ENCODE results near the gene RPP40. TPM values are rescaled to one million over a fixed set of nuclear protein-coding genes. Genes with fewer than 3 reads are reported as not detected.

The RPP40 gene
- total RNA-seq, 1 donor from 2014 or later = 23.2 TPM

GRCh38 chr6:4997862-4998261 lies 6.0 kb downstream of the RPP40 start:
- Mint-ChIP-seq H3K9me3 (no peaks in the 10 kb centered on the region), H3K27ac (peak overlapping the region; percentile 17), H3K27me3 (ENCODE audit: insufficient read depth, low read depth) (peaks cover under 1% of the 10 kb centered on the region), H3K4me3 (no peak overlapping the region), H3K4me1 (no peaks in the 10 kb centered on the region), H3K36me3 (peaks cover 16% of the 10 kb centered on the region)
- Histone ChIP-seq H3K4me2 (no peak overlapping the region), H3K79me2 (ENCODE audit: low read depth) (no peaks in the 10 kb centered on the region), H3K27me3 (no peaks in the 10 kb centered on the region), H3K36me3 (no peaks in the 10 kb centered on the region), H3K4me3 (no peak overlapping the region), H2AFZ (replicated peaks) (no peak overlapping the region), H3K27ac (no peak overlapping the region), H3K9ac (no peak overlapping the region), H3K4me1 (peaks cover 14% of the 10 kb centered on the region), H4K20me1 (ENCODE audit: low read depth) (no peaks in the 10 kb centered on the region), H3F3A (ENCODE audit: low read depth) (no peaks in the 10 kb centered on the region), H3K9me3 (ENCODE audit: low read depth) (no peaks in the 10 kb centered on the region)
- no peak for DNase-seq (ENCODE audit: low spot score)
- TF ChIP-seq, protein P1, sequence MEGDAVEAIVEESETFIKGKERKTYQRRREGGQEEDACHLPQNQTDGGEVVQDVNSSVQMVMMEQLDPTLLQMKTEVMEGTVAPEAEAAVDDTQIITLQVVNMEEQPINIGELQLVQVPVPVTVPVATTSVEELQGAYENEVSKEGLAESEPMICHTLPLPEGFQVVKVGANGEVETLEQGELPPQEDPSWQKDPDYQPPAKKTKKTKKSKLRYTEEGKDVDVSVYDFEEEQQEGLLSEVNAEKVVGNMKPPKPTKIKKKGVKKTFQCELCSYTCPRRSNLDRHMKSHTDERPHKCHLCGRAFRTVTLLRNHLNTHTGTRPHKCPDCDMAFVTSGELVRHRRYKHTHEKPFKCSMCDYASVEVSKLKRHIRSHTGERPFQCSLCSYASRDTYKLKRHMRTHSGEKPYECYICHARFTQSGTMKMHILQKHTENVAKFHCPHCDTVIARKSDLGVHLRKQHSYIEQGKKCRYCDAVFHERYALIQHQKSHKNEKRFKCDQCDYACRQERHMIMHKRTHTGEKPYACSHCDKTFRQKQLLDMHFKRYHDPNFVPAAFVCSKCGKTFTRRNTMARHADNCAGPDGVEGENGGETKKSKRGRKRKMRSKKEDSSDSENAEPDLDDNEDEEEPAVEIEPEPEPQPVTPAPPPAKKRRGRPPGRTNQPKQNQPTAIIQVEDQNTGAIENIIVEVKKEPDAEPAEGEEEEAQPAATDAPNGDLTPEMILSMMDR (IDR thresholded peaks at IDR 0.05) = no peak
- TF ChIP-seq EZH2 (IDR thresholded peaks at IDR 0.05) (no peak), EZH2phosphoT487 (IDR thresholded peaks at IDR 0.05) (no peak)

DNA sequence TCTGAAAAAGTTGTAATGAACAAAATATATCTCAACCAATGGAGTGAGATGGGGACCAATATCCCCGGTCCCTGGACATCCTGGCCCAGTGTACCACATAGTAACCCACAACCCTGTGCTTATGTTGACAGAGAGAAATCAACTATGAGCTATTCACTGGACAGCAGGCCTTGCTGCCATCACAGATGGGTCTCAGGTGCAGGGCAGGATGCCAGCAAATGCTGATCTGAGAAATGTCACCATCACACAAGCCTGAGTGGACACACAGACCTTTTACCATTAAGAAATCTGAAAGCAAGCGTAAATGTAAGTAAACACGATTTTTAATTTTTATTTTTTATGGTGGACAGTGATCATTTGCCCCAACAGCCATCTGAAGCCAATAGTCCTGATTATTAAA lies 9.1 kb downstream of the RPP40 start:
- DNase-seq (ENCODE audit: low spot score) = no peak
- H3K9me3 Mint-ChIP-seq = no peaks in the 10 kb centered on the region
- TF ChIP-seq, protein P1 (IDR thresholded peaks at IDR 0.05) = no peak
- no peak for TF ChIP-seq EZH2 (IDR thresholded peaks at IDR 0.05)
- no peak for TF ChIP-seq EZH2phosphoT487 (IDR thresholded peaks at IDR 0.05)

GRCh38 chr6:4987432-4987831 lies 16.4 kb downstream of the RPP40 start:
- Histone ChIP-seq H3K4me1 (no peaks in the 10 kb centered on the region), H3K36me3 (no peaks in the 10 kb centered on the region), H3K4me2 (no peak overlapping the region), H3K79me2 (ENCODE audit: low read depth) (no peaks in the 10 kb centered on the region), H2AFZ (replicated peaks) (no peak overlapping the region), H3K27ac (no peak overlapping the region), H3K9me3 (ENCODE audit: low read depth) (no peaks in the 10 kb centered on the region), H3K4me3 (no peak overlapping the region), H3K27me3 (no peaks in the 10 kb centered on the region), H3K9ac (no peak overlapping the region), H3F3A (ENCODE audit: low read depth) (no peaks in the 10 kb centered on the region), H4K20me1 (ENCODE audit: low read depth) (no peaks in the 10 kb centered on the region)
- Mint-ChIP-seq H3K27me3 (ENCODE audit: insufficient read depth, low read depth) (peaks cover 4% of the 10 kb centered on the region), H3K27ac (no peak overlapping the region), H3K4me1 (no peaks in the 10 kb centered on the region), H3K4me3 (no peak overlapping the region), H3K9me3 (peaks cover 4% of the 10 kb centered on the region), H3K36me3 (peaks cover 4% of the 10 kb centered on the region)
- TF ChIP-seq EZH2 (IDR thresholded peaks at IDR 0.05) (no peak), EZH2phosphoT487 (IDR thresholded peaks at IDR 0.05) (no peak)
- TF ChIP-seq, protein P1 (IDR thresholded peaks at IDR 0.05) = no peak
- DNase-seq (ENCODE audit: low spot score) = no peak

More for the DNA sequence above, 9.1 kb downstream of the RPP40 start:
- no peaks in the 10 kb centered on the region for H3K27me3 Mint-ChIP-seq (ENCODE audit: insufficient read depth, low read depth)
- no peak overlapping the region for H3K27ac ChIP-seq
- H3K4me3 Mint-ChIP-seq = no peak overlapping the region
- H3K27ac Mint-ChIP-seq = no peak overlapping the region
- H3K9me3 ChIP-seq (ENCODE audit: low read depth) = no peaks in the 10 kb centered on the region
- peaks cover 14% of the 10 kb centered on the region for H3K4me1 ChIP-seq
- H3K4me2 ChIP-seq = no peak overlapping the region
- no peaks in the 10 kb centered on the region for H3K4me1 Mint-ChIP-seq
- no peaks in the 10 kb centered on the region for H3K27me3 ChIP-seq
- H3K36me3 Mint-ChIP-seq = peaks cover 8% of the 10 kb centered on the region
- H2AFZ ChIP-seq (replicated peaks) = no peak overlapping the region
- no peak overlapping the region for H3K4me3 ChIP-seq
- no peaks in the 10 kb centered on the region for H4K20me1 ChIP-seq (ENCODE audit: low read depth)
- no peak overlapping the region for H3K9ac ChIP-seq
- H3K79me2 ChIP-seq (ENCODE audit: low read depth) = no peaks in the 10 kb centered on the region
- no peaks in the 10 kb centered on the region for H3F3A ChIP-seq (ENCODE audit: low read depth)
- H3K36me3 ChIP-seq = no peaks in the 10 kb centered on the region

All from neural progenitor cell (in vitro differentiated cells).